CD4-positive, alpha-beta T cell treated with Interleukin-21 for 1 hour (primary cell): ENCODE results near the gene G6PC1.

Experiments
- DNase-seq: peaks from one replicate; pipeline ENCODE4 v3.0.0-alpha.2; 2020

Gene G6PC1

GRCh38 chr17:42950044-42950783 lies 49.6 kb downstream of the G6PC1 start:
- DNase-seq: no peak
